ENCODE measurements around the gene DCUN1D2.
"Not testable (repeated sequence)": the region's sequence is repeated elsewhere in the genome, so short reads cannot be mapped to it uniquely, and the experiment has no call there.

DCUN1D2 gene

GRCh38 chr13:113449693-113450347 is 40.7 kb downstream of the DCUN1D2 start:
- FAIRE-seq: no peak
- no peak for DNase-seq (ENCODE audit: insufficient read length, low spot score)

- FAIRE-seq: no peak
- DNase-seq (ENCODE audit: insufficient read length, low spot score): no peak
Measured at GRCh38 chr13:113448885-113449692, 41.4 kb downstream of the DCUN1D2 start.

GRCh38 chr13:113448545-113448884 is 42.0 kb downstream of the DCUN1D2 start:
- DNase-seq (ENCODE audit: insufficient read length, low spot score) (no peak), FAIRE-seq (no peak)

GRCh38 chr13:113447596-113447995 is 42.9 kb downstream of the DCUN1D2 start:
- FAIRE-seq: no peak

GRCh38 chr13:113446488-113446854 is 44.0 kb downstream of the DCUN1D2 start:
- no peak for DNase-seq (ENCODE audit: insufficient read length, low spot score)
- FAIRE-seq: no peak

More at GRCh38 chr13:113447596-113447995, 42.9 kb downstream of the DCUN1D2 start:
- DNase-seq (ENCODE audit: insufficient read length, low spot score): no peak

- FAIRE-seq (no peak), DNase-seq (ENCODE audit: insufficient read length, low spot score) (no peak)
Measured at GRCh38 chr13:113445791-113446487, 44.6 kb downstream of the DCUN1D2 start.

- DNase-seq (ENCODE audit: insufficient read length, low spot score) (no peak), FAIRE-seq (no peak)
Measured at GRCh38 chr13:113443991-113444390, 46.5 kb downstream of the DCUN1D2 start.

- DNase-seq (ENCODE audit: insufficient read length, low spot score): no peak
- no peak for FAIRE-seq
Measured at GRCh38 chr13:113442985-113443362, 47.5 kb downstream of the DCUN1D2 start.

GRCh38 chr13:113442354-113442984 is 48.0 kb downstream of the DCUN1D2 start:
- DNase-seq (ENCODE audit: insufficient read length, low spot score): no peak
- no peak for FAIRE-seq

GRCh38 chr13:113441661-113442060 is 48.9 kb downstream of the DCUN1D2 start:
- FAIRE-seq: no peak
- no peak for DNase-seq (ENCODE audit: insufficient read length, low spot score)

- DNase-seq (ENCODE audit: insufficient read length, low spot score) (no peak), FAIRE-seq (no peak)
Measured at GRCh38 chr13:113437408-113438010, 53.0 kb downstream of the DCUN1D2 start.

- not testable (repeated sequence) for DNase-seq (ENCODE audit: insufficient read length, low spot score); FAIRE-seq
Measured at GRCh38 chr13:113436866-113437265, 53.6 kb downstream of the DCUN1D2 start.

GRCh38 chr13:113435907-113436306 is 54.6 kb downstream of the DCUN1D2 start:
- not testable (repeated sequence) for DNase-seq (ENCODE audit: insufficient read length, low spot score); FAIRE-seq

GRCh38 chr13:113433391-113433916 is 57.1 kb downstream of the DCUN1D2 start:
- DNase-seq (ENCODE audit: insufficient read length, low spot score) (no peak), FAIRE-seq (no peak)

- no peak for FAIRE-seq
- DNase-seq (ENCODE audit: insufficient read length, low spot score): no peak
Measured at GRCh38 chr13:113432506-113433270, 57.8 kb downstream of the DCUN1D2 start.

- FAIRE-seq: no peak
Measured at GRCh38 chr13:113431171-113431570, 59.3 kb downstream of the DCUN1D2 start.

GRCh38 chr13:113430378-113431110 is 60.0 kb downstream of the DCUN1D2 start:
- DNase-seq (ENCODE audit: insufficient read length, low spot score) (no peak), FAIRE-seq (no peak)

More at GRCh38 chr13:113431171-113431570, 59.3 kb downstream of the DCUN1D2 start:
- no peak for DNase-seq (ENCODE audit: insufficient read length, low spot score)

GRCh38 chr13:113429608-113429985 is 60.9 kb downstream of the DCUN1D2 start:
- no peak for FAIRE-seq

More at GRCh38 chr13:113429608-113429985, 60.9 kb downstream of the DCUN1D2 start:
- DNase-seq (ENCODE audit: insufficient read length, low spot score): no peak
